Gastroesophageal sphincter (tissue), 4 donors: Measurements from ENCODE around the gene DNALI1. TPM values are rescaled to one million over a fixed set of nuclear protein-coding genes. Genes with fewer than 3 reads are reported as not detected.

Source experiments
- ATAC-seq: fragments of 150-250 bp; one replicate; pipeline ENCODE4 v1.9.1; 2016; ENCODE audit warnings: mild to moderate bottlenecking, moderate library complexity
- H3K27ac ChIP-seq, 4 donors: fragments of 200-600 bp; sonication (generic) in 3 of 4; 1 replicate in 3 of 4; 2 replicates in 1 of 4; pipeline ENCODE4 v1.5.1; 2016 to 2019
- H3K27me3 ChIP-seq: fragments of 200-600 bp; sonication (generic); one replicate; pipeline ENCODE4 v1.5.1; 2019
- H3K36me3 ChIP-seq, 2 donors: fragments of 200-600 bp; sonication (generic); one replicate each; pipeline ENCODE4 v1.5.1; 2019; ENCODE audit warnings: control low read depth in 1 of 2
- H3K4me1 ChIP-seq, 3 donors: fragments of 200-600 bp; sonication (generic); 1 replicate in 2 of 3; 2 replicates in 1 of 3; pipeline ENCODE4 v1.5.1; 2016 to 2019; ENCODE audit warnings: control low read depth in 2 of 3
- H3K4me3 ChIP-seq, 2 donors: fragments of 200-600 bp; sonication (generic); one replicate each; pipeline ENCODE4 v1.5.1; 2019; ENCODE audit warnings: mild to moderate bottlenecking in 1 of 2, moderate library complexity in 1 of 2
- H3K9me3 ChIP-seq, 3 donors: fragments of 200-600 bp; sonication (generic); one replicate each; pipeline ENCODE4 v1.5.1; 2017 to 2019; ENCODE audit warnings: control low read depth in 2 of 3
- EP300 ChIP-seq: sonication (generic); formaldehyde crosslinking; IDR thresholded peaks from one replicate; pipeline ENCODE4 v1.6.1; 2017; ENCODE audit warnings: antibody characterized with exemption, mild to moderate bottlenecking
- POLR2A ChIP-seq, 2 donors: fragments of 450-650 bp; IDR thresholded peaks; one replicate each; pipeline ENCODE4 v1.6.1; 2017; ENCODE audit warnings: antibody characterized with exemption in 2 of 2, mild to moderate bottlenecking in 2 of 2, moderate library complexity in 1 of 2
- POLR2AphosphoS5 ChIP-seq: sonication (generic); formaldehyde crosslinking; IDR thresholded peaks from one replicate; pipeline ENCODE4 v1.6.1; 2017; ENCODE audit warnings: antibody characterized with exemption
- WGBS, 2 donors: methylation state at CpG; one replicate each; pipeline ENCODE4 v1.1.5; 2018; ENCODE audit warnings: low coverage in 1 of 2; 5-methylcytosine and 5-hydroxymethylcytosine counted together
- total RNA-seq, 4 donors: library from RNA; depleted of rRNA; stranded (reverse); fragments of >200 nt; gene quantifications; one replicate each; pipeline ENCODE4 v1.1.0, GENCODE V29; 2016
- TF ChIP-seq, protein P1 (sequence below), 4 experiments: fragments of 200-600 bp in 2 of 4; fragments of 450-650 bp in 2 of 4; sonication (generic) in 1 of 4; IDR thresholded peaks; one replicate each; pipeline ENCODE4 v1.5.1; 2017 to 2019; ENCODE audit warnings: antibody characterized with exemption in 4 of 4, mild to moderate bottlenecking in 2 of 4, moderate library complexity in 2 of 4

Gene DNALI1
- total RNA-seq = 10 to 100 TPM; 10.2 to 15.7 (median 12.6) TPM

DNA sequence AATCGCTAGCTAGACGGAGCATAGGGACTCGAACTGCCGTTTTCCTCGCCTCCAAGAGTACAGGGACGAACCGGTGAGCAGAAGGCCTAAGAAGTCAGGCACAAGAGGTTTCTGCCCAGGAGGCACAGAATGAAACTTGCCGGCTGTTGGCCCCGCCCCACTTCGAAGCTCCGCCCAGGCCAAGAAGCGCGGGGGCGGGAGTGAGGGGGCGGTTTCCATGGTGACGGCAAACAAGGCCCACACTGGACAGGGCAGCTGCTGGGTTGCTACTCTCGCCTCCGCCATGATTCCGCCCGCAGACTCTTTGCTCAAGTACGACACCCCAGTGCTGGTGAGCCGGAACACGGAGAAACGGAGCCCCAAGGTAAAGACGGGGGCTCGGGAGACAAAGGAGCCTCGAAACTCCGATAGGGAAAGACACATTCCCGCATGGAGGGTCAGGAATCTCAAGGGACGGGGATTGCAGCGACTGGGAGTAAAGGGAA lies at the start of gene DNALI1:
Gene DNALI1, plus strand, starts transcription at position 229 of the 485 bp plus-strand sequence. Its CDS starts 55 bp downstream, at position 284.
- 0 to 8% methylated on average over 8 of the region's 31 CpGs for WGBS, 2 donors
- peak; percentile 91 for ATAC-seq
- TF ChIP-seq, protein P1, sequence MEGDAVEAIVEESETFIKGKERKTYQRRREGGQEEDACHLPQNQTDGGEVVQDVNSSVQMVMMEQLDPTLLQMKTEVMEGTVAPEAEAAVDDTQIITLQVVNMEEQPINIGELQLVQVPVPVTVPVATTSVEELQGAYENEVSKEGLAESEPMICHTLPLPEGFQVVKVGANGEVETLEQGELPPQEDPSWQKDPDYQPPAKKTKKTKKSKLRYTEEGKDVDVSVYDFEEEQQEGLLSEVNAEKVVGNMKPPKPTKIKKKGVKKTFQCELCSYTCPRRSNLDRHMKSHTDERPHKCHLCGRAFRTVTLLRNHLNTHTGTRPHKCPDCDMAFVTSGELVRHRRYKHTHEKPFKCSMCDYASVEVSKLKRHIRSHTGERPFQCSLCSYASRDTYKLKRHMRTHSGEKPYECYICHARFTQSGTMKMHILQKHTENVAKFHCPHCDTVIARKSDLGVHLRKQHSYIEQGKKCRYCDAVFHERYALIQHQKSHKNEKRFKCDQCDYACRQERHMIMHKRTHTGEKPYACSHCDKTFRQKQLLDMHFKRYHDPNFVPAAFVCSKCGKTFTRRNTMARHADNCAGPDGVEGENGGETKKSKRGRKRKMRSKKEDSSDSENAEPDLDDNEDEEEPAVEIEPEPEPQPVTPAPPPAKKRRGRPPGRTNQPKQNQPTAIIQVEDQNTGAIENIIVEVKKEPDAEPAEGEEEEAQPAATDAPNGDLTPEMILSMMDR (IDR thresholded peaks at IDR 0.05) = no peak
- no peak for TF ChIP-seq EP300
- no peak for TF ChIP-seq POLR2A (IDR thresholded peaks at IDR 0.05)
- TF ChIP-seq POLR2AphosphoS5 = peak; percentile 27
- peaks cover 0 to 43% (median 19%) of the 10 kb centered on the region in 3 donors for H3K4me1 ChIP-seq
- no peaks in the 10 kb centered on the region for H3K27me3 ChIP-seq
- H3K27ac ChIP-seq = peak within 1 kb of the TSS; percentile 1 to 77 (median 62)
- H3K9me3 ChIP-seq = no peaks in the 10 kb centered on the region
- H3K36me3 ChIP-seq = peaks cover 0 to 29% of the 10 kb centered on the region in 2 donors
- peak within 1 kb of the TSS; percentile 14 to 50 for H3K4me3 ChIP-seq

DNA sequence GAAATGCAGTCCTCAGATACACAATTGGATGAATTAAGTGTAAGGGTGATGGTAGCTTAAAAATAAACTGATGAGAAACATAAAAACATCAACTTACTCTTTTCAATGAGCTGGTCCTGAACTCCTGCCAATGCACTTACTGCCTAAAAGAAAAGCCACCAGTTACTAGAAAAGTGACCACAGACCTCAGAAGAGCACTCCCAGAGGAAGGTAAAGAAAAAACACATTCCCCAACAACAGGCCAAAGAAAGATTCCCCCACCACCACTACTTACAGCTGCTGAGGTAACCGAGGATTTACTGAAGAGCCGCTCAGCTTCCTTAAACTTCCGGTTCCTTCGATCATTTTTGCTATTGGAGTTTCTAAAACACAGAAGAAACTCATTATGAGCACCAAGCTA lies 47.6 kb upstream of the DNALI1 start:
- Histone ChIP-seq H3K36me3 (peaks cover 0 to 78% of the 10 kb centered on the region in 2 donors), H3K4me3 (no peak overlapping the region), H3K27me3 (no peaks in the 10 kb centered on the region), H3K4me1 (peaks cover 0 to 25% (median 0%) of the 10 kb centered on the region in 3 donors), H3K27ac (no peak overlapping the region), H3K9me3 (no peaks in the 10 kb centered on the region)
- WGBS, 2 donors = 74% methylated on average over 4 of the region's 4 CpGs; no CpG with 5 or more reads in 1 of the 2 donors
- no peak for ATAC-seq
- TF ChIP-seq, protein P1 (IDR thresholded peaks at IDR 0.05) = no peak
- no peak for TF ChIP-seq POLR2AphosphoS5
- no peak for TF ChIP-seq EP300
- no peak for TF ChIP-seq POLR2A (IDR thresholded peaks at IDR 0.05)

DNA sequence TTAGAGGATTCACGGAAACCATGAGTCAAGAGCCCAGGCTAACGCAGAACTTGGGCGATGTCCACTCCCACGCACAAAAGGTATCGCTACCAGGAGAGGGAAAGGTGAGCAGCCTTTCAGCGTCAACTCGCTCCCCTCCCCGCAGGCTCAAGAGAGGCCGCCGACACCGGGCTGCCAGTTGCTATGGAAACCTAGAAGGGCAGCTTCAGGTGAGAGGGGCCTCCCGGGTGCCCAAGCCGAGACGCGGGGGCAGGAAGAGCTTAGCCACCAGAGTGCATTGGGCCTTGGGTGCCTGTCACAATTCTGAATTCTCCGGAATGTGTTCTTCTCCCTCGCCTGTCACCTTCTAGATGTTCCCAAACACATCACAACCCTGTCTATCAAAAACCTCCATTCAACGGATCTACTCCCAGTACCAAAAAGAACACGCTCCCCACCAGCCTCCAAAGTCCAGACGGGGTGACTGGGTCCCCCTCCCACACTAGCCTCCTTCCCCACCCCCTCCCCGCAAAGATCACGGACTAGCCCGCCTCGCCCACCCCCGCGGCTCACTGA lies 42.9 kb upstream of the DNALI1 start:
- no peak for TF ChIP-seq EP300
- TF ChIP-seq POLR2AphosphoS5 = no peak
- TF ChIP-seq, protein P1 (IDR thresholded peaks at IDR 0.05) = no peak
- TF ChIP-seq POLR2A (IDR thresholded peaks at IDR 0.05) = no peak
- H3K4me3 ChIP-seq = peak overlapping the region; percentile 85 to 87
- H3K27me3 ChIP-seq = no peaks in the 10 kb centered on the region
- ATAC-seq = no peak
- WGBS, 2 donors = 5% methylated on average over 14 to 16 of the region's 26 CpGs
- H3K36me3 ChIP-seq = peaks cover 0 to 34% of the 10 kb centered on the region in 2 donors
- H3K4me1 ChIP-seq = peaks cover 0 to 30% (median 0%) of the 10 kb centered on the region in 3 donors
- peak overlapping the region; percentile 80 to 99 (median 96) for H3K27ac ChIP-seq
- no peaks in the 10 kb centered on the region for H3K9me3 ChIP-seq

GRCh38 chr1:37514350-37515184 lies 42.2 kb upstream of the DNALI1 start, which contains the start of gene MEAF6:
TSS of gene MEAF6 (minus strand) at chr1:37514766. CDS start at chr1:37514746, 20 bp downstream.
- Histone ChIP-seq H3K4me3 (peak within 1 kb of the TSS; percentile 85 to 87), H3K36me3 (peaks cover 0 to 27% of the 10 kb centered on the region in 2 donors), H3K4me1 (peaks cover 0 to 30% (median 0%) of the 10 kb centered on the region in 3 donors), H3K27me3 (no peaks in the 10 kb centered on the region), H3K9me3 (no peaks in the 10 kb centered on the region), H3K27ac (peak within 1 kb of the TSS; percentile 80 to 99 (median 96))
- ATAC-seq = peak; percentile 98
- TF ChIP-seq, protein P1 (IDR thresholded peaks at IDR 0.05) = peak; percentile 67 to 92 (median 84)
- TF ChIP-seq EP300 (no peak), POLR2A (IDR thresholded peaks at IDR 0.05) (peak; percentile 77 to 79), POLR2AphosphoS5 (peak; percentile 77)
- 0 to 3% methylated on average over 11 to 13 of the region's 100 CpGs for WGBS, 2 donors
